Measurements from ENCODE around the gene PGGHG.

PGGHG gene

DNA sequence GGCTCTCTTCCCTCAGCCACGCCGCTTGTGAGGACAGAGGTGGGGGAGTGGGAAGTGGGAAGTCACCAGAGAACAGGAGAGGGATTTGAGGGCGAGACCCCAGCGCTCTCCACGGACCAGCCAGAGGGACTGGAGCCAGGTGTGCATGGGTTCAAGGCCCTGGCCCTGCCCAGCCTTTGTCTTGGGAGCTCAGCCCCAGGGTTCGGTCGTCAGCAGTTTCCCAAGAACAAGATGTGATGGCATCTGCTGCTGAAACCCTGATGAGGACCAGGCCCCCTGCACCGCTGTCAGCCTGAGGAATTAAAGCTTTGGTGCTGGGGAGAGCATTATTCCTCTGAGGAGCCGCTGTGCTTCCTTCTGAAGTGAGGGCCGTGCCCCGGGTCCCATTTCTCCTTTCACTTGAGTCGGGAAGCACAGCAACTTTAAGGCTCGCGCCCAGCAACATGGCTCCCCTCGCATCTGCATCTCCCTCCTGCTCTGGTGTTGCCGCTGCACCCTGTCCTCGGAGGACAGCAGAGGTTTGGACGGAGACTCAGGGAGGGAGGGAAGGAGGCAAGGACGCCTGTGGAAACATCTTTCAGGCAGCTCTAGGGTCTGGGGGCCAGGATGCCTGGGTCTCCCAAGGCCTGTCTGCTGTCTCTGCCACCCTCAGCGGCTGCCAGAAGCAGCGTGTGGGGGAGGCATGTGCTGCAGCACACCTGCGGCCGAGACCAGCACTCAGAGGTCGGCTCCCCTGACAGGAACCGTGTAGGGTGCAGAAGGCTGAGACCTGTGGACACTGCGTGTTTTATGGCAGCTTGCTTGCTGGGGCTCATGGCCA lies 6.6 kb downstream of the PGGHG start:
- no peak overlapping the region for H3K4me3 ChIP-seq
- no peak overlapping the region for H3K27ac ChIP-seq

DNA sequence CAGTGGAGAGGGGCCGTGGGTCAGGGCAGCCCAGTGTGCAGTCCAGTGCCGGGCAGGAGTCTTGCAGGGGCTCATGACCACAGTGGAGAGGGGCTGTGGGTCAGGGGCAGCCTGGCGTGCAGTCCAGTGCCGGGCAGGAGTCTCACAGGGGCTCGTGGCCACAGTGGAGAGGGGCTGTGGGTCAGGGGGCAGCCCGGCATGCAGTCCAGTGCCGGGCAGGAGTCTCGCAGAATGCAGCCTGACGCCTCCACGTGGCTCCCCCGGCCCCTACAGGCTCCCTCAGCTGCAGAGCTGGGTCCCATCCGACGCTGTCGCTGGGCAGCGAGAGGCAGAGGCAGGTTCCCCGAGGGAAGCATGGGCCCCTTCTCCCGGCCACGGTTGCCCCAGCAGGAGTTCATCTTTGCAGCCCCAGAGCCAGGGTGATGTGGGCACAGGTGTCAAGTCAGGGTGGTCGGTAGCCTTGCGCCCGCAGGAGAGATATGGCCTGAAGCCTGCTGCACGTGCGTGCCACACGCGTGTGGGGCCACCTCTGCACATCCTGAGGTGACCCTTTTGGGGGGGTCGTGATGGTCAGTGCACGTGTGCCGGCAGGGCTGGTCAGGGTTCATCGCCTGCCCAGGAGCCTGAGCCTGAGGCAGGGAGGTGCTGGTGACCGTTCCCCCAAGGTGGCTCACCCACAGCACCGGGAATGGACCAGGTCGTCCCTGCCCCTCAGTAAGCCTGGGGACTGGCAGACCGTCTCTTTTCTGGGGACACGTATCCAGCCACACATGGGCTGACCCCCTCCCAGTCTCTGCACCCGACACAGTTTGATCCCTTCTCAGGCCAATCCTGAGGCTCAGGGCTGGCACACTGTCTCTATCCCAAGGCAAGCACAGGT lies 7.5 kb downstream of the PGGHG start:
- H3K4me3 ChIP-seq, result no peak overlapping the region
- peak overlapping the region in 3 of 21 experiments; percentile 10 to 61 (median 31) for H3K27ac ChIP-seq

DNA sequence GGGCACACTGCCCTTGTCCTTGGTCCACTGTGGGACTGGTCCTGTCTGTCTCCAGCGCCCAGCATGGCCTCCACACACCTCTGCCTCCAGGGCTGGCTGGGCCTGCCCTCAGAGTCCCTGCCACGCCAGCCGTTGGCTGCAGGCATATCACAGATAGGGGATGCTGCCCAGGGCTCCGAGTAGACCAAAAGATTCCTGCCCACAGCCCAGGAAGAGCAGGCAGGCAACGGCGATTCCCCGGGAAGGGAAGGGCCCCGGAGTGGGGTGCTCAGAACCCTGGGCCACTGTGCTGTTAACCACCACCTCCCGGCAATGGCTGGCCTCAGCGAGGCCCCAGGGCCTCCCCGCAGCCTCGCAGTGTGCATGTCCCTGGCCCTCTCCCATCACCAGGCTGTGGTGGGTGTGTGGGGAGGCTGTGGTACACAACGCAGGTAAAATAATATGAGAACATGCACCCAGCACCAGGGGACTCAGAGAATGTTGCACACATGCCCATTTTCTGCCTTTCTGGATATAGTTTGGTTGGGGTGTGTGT lies 8.2 kb downstream of the PGGHG start:
- Histone ChIP-seq H3K4me3 (no peak overlapping the region), H3K27ac (peak overlapping the region in 4 of 21 experiments; percentile 10 to 61 (median 21))

DNA sequence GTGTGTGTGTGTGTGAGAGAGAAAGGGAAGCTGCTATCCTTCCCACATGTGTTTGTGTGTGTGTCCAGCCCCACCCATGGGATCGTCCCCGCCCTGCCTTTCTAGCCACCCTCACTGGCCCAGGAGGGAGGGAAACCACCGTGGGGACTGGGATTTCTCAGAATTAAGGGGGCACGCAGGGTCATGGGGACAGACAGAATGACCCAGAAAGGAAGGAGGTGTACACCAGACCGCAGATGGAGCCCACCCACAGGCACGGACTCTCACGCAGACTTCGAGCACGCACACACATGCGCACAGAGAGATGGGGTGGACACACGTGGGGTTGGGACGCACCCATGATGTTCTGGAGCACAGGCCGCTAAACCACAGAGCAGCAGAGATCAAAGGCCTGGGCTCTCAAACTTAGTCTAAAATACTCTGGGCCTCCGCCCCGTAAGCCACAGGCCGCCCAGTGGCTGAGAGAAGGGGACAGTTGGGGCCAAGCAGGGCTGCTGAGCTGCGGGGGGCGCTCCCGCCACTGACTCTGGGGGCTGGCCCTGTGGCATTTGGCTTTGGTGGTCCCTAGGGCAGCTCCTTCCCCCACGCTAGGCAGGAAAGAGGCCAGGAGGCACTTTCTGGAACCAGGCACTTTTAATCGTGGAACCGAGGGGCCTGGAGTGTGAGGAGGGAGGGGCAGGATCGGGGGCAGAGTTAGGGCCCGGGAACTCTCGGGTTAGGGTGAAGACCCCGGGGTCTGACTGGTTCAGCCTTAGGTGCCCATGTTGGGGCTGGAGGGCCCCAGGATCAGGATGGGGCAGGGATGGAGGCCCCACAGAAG lies 8.9 kb downstream of the PGGHG start:
- Histone ChIP-seq H3K4me3 (no peak overlapping the region), H3K27ac (peak overlapping the region in 9 of 21 experiments; percentile 5 to 75 (median 50))

DNA sequence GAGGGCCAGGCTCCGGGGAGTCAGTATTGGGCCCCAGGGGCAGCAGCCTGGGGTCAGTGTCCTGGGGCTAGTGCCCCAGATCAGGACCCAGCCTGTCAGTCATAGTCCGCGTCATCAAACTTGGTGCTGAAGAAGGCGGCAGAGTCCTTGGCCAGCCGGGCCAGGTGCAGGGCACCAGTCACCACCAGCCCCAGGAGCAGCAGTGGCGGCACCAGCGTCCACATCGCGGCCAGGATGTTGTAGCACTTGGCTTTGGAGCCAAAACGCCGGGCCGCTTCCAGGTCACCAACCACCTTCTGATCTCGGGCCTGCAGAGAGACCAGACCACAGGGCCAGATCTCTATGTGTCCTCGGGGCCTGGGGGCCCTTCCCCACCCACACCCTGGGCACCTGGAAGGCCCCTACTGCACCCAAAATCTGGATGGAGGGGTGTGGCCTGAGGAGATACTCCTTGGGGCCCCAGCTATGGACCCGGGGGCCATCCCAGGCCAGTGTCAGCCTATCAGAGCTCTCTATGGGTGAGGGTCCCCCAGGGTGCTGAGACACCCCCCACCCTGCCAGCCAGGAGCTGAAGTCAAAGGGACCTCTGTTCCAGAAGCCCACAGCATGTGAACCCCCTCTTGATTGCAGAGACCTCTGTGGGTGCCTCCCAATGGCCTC lies 9.6 kb downstream of the PGGHG start:
- Histone ChIP-seq H3K27ac (peak overlapping the region in 8 of 21 experiments; percentile 5 to 75 (median 50)), H3K4me3 (no peak overlapping the region)

DNA sequence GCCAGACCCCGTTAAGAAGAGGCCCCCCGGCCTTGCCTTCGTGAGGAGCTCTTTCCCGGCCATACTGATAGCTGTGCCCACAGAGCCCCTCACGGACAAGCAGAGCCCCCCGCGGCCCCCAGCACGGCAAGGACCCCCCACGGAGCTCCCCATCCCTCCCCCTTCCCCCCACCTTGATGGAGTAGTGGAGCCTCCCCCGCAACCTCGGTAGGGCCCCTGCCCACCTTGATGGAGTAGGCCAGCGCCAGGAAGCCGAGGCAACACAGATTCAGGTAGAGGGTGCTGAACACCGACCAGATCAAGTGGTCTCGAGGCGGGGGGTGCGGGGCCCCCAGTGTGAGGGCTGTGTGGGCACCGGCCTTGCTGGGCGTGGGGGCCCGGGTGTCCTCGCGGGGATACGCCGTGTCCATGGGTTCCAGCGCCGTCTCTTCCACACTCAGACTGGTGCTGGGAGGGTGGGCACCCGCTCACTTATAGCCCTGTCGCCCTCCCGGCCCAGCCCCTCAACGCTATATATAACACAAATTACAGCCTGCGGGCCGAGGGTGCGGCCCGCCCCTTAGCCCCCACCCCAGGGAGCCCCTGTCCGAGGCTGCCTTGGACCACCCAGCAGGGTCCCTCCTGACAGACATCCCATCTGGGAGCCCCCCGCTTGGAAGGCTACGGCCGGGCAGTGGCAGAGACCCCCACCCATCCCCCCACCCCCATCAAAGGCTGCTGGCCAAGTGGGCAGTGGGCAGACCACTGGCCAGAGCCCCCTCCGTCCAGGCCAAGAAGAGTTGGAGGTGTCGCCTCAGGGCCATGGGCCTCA lies 10.4 kb downstream of the PGGHG start, which contains the start of gene IFITM5:
TSS of gene IFITM5 (minus strand) at position 446 of the 811 bp plus-strand sequence. CDS start at position 410, 36 bp downstream.
- H3K4me3 ChIP-seq, result no peak within 1 kb of the TSS
- H3K27ac ChIP-seq, result peak within 1 kb of the TSS in 2 of 21 experiments; percentile 17 to 75

DNA sequence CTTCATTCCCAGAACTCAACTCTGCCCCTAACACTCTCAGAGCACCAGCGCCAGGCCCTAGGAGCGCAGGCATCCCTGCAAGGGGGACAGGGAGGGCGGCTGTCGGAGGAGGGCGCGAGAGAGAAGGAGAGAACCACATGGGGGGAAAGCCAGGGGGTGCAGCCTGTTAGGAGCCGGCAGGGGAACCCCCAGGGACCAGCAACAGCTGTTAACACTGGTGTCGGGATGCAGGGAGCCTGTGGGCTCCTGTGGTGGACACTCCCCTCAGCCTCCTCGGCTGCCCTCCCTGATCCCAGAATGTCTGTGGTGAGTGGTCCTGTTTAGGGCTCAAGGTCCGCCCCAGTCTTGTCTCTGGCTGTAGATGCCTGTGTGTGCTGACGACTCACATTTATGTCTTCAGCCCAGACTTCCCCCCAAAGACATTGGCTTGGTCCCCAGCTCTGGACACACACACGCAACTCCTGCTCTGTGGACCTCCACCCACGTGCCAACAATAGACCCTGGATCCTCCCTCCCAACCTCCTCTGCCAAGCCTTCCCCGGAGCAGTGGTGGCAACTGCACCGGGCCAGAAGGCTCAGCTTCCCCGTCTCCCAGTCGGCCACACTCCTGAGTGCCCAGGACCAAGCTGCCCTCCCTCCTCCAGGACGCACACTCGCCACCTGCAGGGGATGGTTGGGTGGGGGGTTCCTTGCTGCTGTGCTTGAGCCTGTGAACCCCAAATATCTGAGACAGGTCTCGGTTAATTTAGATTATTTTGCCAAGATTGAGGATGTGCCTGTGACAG lies 11.2 kb downstream of the PGGHG start:
- Histone ChIP-seq H3K4me3 (no peak overlapping the region), H3K27ac (no peak overlapping the region)

DNA sequence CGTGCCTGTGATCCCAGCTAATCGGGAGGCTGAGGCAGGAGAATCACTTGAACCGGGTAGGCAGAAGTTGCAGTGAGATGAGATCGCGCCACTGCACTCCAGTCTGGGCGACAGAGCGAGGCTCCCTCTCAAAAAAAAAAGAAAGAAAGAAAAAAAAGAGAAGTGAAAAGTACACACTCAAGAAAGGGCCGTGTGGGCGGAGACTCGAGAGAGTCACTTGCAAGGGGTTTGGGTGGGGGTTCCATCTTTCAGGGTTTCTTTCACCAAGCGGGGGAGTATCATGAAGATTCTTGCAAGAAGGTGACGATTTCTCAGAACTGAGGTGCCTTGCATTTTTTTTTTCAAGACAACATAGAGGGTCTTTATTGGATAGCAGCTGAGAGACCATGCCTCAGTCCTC lies 14.4 kb downstream of the PGGHG start:
- Histone ChIP-seq H3K27ac (no peak overlapping the region), H3K4me3 (no peak overlapping the region)

DNA sequence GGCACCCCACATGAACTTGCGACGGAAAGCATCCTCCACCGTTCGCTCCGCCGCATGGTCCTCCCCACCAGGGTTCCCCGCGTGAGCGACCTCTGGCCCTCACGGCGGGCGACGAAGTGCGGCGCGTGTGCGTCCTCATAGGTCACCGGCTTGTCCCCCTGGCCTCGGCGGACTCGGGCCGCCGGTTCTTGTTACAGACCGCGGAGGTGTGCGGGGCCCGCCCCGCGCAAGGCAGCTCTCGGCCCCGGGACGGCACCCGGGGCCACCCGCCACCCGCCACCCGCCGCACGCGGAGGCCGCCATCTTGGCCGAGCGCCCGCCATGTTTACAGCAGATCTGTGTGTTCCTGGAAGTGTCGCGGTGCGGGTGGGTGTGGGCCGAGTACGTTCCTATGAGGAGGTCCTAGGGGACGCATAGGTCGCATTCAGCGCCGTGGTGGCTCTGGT lies 15.2 kb downstream of the PGGHG start:
- H3K27ac ChIP-seq, result no peak overlapping the region

DNA sequence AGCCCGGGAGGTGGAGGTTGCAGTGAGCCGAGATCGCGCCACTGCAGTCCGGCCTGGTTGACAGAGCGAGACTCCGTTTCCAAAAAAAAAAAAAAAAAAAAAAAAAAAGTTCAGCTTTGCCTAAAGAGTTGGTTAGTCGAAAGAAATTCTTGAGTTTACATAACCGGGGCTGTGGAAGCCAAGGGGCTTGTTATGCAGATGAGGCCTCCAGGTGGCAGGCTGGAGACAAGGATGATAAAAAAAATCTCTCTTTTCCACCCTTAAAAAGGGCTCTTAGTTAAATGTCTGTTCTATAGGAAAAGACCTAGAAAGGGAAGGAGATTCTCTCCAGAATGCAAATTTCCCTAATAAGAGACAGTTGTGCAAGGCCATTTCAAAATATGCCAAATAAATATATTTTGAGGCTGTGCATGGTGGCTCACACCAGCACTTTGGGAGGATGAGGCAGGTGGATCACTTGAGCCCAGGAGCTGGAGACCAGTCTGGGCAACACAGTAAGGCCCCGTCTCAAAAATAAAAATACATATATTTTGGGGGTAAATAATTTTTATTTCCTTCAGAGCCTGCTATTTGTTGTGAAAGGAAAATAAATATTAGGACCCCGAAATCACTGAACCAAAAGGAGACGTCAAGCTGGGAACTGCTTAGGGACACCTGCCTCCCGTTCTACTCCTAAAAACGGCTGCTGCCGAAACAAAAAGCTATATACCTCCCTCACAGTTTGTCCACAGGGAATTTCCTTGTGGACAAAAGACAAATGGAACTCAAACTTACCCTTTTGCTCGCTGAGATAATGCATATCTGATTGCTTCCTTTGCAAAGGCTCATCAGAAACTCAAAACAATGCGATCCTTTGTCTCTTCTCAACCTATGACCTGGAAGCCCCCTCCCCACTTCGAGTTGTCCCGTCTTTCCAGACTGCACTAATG lies 16.3 kb downstream of the PGGHG start:
- H3K4me3 ChIP-seq, result no peak overlapping the region
- H3K27ac ChIP-seq, result no peak overlapping the region

More for the DNA sequence above, 15.2 kb downstream of the PGGHG start:
- no peak overlapping the region for H3K4me3 ChIP-seq

DNA sequence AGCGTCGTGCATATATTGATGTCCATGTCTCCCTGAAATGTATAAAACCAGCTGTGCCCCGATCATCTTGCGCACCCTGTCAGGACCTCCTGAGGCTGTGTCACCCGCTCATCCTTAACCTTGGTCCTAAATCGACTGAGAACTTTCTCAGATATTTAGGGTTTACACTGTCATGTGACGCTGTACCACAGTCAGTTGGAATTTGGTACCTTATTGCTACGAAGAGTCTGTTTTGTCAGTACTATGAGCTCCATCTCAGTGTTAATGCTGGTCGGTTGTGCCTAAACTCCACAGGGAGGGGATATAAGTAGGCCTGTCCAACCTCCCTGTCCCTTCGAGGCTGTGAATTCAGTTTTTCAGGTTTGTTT lies 16.9 kb downstream of the PGGHG start:
- peak overlapping the region in 8 of 21 experiments; percentile 35 to 87 (median 72) for H3K27ac ChIP-seq
- H3K4me3 ChIP-seq, result no peak overlapping the region

DNA sequence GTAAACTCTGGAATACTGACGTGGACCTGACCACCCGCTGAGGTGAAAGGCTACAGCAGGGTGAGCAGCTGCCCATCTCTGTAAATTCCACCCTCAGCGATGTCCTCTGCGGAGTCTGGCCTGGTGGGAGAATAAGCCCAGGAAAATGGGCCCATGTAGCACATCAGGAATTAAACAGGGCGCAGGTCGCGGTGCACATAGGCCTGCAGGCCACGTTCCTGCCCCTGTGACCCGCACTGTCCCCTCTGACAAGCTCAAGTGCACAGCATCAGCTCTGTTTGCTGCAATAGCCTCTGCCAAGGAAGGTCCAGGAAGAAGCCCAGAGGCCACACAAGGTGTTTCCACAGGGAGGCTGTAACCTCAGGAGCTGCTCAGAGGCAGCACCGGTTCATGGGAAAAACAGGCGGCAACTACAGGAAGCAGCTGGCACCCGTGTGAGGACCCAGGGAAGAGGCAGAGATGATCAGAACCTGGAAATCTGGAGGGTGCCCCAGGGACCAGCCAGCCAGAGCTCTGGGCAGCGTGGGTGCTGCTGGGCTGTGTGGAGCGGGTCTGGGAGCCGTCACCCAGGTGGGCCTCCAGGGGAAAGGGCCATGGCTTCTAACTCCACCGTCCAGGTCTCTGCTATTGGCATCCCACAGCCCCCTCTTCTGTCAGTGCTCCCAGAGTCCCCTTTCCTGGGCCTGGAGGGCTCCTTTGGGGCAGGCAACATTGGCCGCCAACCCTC lies 17.9 kb downstream of the PGGHG start:
- H3K4me3 ChIP-seq, result no peak overlapping the region
- H3K27ac ChIP-seq, result peak overlapping the region in 19 of 21 experiments; percentile 62 to 93 (median 82)

DNA sequence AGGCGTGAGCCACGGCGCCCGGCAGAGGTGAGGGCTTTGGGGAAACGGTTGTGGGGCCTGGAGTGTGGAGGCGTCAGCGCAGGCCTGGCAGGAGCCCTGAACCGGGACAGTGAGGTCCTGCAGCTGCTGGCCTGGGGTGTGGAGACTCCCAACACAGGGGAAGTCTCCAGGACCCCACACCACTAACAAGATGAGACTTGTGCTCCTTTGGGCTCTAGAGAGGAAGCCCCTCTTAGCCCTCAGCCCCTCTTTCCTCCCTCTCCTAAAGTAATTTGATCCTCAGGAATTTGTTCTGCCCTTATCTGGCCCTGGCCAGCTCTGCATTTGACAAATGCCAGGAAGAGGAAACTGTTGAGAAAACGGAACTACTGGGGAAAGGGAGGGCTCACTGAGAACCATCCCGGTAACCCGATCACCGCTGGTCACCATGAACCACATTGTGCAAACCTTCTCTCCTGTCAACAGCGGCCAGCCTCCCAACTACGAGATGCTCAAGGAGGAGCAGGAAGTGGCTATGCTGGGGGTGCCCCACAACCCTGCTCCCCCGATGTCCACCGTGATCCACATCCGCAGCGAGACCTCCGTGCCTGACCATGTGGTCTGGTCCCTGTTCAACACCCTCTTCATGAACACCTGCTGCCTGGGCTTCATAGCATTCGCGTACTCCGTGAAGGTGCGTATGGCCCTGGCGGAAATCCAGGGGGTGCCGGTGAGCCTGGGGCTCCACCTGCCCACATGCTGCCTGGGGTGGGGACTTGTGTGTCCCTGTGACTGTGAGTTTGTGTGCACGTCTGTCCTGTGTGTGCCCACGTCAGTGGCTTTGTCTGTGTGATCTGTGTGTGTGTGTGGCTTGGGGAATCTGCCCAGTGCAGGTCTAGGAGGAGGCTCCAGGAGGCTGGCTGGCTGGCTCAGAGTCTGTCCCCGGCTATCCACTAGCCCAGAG lies 19.1 kb downstream of the PGGHG start, which contains the start of gene IFITM2:
TSS of gene IFITM2 (plus strand) at position 51 of the 943 bp plus-strand sequence. CDS start at position 428, 377 bp downstream.
- H3K27ac ChIP-seq, result peak within 1 kb of the TSS in 19 of 21 experiments; percentile 68 to 93 (median 85)
- peak within 1 kb of the TSS; percentile 25 to 52 (median 38) for H3K4me3 ChIP-seq

All from skin epidermis (tissue), 12 donors.